Spleen (tissue), 7 donors: ENCODE measurements around the gene AMY1A.
"Not testable (repeated sequence)": the region's sequence is repeated elsewhere in the genome, so short reads cannot be mapped to it uniquely, and the experiment has no call there.

Experiments
- POLR2A ChIP-seq, 3 donors: fragments of 450-650 bp; IDR thresholded peaks; one replicate each; pipeline ENCODE4 v1.5.1; 2017; ENCODE audit warnings: antibody characterized with exemption in 3 of 3, mild to moderate bottlenecking in 1 of 3
- POLR2AphosphoS5 ChIP-seq, 3 donors: sonication (generic); formaldehyde crosslinking; IDR thresholded peaks; one replicate each; pipeline ENCODE4 v1.5.1; 2017; ENCODE audit warnings: antibody characterized with exemption in 3 of 3
- TF ChIP-seq, protein P1 (sequence below), 11 experiments: fragments of 200-600 bp in 7 of 11; fragments of 450-650 bp in 4 of 11; sonication (generic) in 4 of 11; IDR thresholded peaks in 8 of 11; conservative IDR thresholded peaks in 3 of 11; 1 replicate in 7 of 11; 2 replicates in 4 of 11; pipeline versions ENCODE4 v1.4.0 to v1.8.0; 2016 to 2021; ENCODE audit warnings: antibody characterized with exemption in 11 of 11, inconsistent platforms in 4 of 11, mild to moderate bottlenecking in 1 of 11
- donor health status: DM: no; HTN: no; CAD: no; lungs with moderate emphysema.
- donor health status: DM: no; HTN: no; CAD: no.
- donor health status: DM: no; HTN: no; CAD: no.

DNA sequence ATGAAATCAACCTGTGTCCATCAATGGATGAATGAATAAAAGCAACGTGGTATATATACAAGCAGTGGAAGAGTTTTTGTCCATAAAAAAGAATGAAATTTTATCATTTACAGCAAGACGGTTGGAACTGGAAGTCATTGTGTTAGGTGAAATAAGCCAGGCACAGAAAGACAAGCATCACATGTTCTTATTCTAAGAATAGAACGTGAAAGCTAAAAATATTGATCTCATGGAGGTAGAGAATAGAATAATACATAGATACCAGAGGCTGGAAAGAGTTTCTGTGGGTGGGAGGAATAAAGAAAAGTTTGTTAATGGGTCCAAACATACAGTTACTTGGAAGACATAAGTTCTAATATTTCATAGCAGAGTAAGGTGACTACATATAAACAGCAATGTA lies 54.8 kb downstream of the AMY1A start:
- TF ChIP-seq POLR2A, POLR2AphosphoS5 (IDR thresholded peaks at IDR 0.05): not testable (repeated sequence)
- TF ChIP-seq, protein P1, sequence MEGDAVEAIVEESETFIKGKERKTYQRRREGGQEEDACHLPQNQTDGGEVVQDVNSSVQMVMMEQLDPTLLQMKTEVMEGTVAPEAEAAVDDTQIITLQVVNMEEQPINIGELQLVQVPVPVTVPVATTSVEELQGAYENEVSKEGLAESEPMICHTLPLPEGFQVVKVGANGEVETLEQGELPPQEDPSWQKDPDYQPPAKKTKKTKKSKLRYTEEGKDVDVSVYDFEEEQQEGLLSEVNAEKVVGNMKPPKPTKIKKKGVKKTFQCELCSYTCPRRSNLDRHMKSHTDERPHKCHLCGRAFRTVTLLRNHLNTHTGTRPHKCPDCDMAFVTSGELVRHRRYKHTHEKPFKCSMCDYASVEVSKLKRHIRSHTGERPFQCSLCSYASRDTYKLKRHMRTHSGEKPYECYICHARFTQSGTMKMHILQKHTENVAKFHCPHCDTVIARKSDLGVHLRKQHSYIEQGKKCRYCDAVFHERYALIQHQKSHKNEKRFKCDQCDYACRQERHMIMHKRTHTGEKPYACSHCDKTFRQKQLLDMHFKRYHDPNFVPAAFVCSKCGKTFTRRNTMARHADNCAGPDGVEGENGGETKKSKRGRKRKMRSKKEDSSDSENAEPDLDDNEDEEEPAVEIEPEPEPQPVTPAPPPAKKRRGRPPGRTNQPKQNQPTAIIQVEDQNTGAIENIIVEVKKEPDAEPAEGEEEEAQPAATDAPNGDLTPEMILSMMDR (IDR thresholded peaks at IDR 0.05 in 8 of 11, conservative IDR thresholded peaks at IDR 0.05 in 3 of 11), result not testable (repeated sequence)
